GM12892 (cell line): ENCODE data around the gene CSH2.

Experiments used
- POLR2AphosphoS5 ChIP-seq: IDR thresholded peaks from 2 replicates; pipeline ENCODE4 v1.6.1; 2011; ENCODE audit warnings: low read depth, low read length, control low read depth
- TAF1 ChIP-seq: IDR thresholded peaks from 2 replicates; pipeline ENCODE4 v1.6.1; 2011; ENCODE audit warnings: low read depth, mild to moderate bottlenecking, control low read depth, low read length, borderline replicate concordance

GRCh38 chr17:63822537-63822936 lies 50.9 kb downstream of the CSH2 start:
- TF ChIP-seq POLR2AphosphoS5 (no peak), TAF1 (no peak)
